Colon (tissue), 2 donors: ENCODE measurements around the gene ADAMTS17.

ENCODE experiments used
- FAIRE-seq: peaks from 2 replicates; lab custom pipeline; 2012; peaks lifted over from hg19 to GRCh38; lab: Jason Lieb, UNC
- donor health status: control.
- donor health status: control.

The ADAMTS17 gene

GRCh38 chr15:100276506-100276905 lies 65.3 kb downstream of the ADAMTS17 start:
- no peak for FAIRE-seq

DNA sequence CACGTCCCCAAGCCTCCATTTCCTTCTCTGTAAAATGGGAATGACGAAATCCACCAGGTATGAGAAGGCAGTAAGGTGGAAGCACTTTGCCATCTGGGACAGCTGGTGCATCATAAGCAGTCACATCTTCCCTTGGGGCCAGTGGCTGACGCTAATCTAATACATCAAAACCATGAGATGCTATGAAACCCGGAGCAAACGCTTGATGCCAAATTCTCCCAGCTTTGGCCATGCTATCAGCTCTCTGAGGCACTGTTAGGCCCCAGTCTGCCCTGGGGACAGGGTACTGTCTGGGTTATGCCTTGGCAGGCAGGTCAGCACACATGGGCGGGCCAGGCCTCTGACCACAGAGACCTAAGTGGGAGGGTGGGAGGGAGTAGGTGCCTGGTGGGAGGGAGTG lies 66.1 kb downstream of the ADAMTS17 start:
- FAIRE-seq = no peak

DNA sequence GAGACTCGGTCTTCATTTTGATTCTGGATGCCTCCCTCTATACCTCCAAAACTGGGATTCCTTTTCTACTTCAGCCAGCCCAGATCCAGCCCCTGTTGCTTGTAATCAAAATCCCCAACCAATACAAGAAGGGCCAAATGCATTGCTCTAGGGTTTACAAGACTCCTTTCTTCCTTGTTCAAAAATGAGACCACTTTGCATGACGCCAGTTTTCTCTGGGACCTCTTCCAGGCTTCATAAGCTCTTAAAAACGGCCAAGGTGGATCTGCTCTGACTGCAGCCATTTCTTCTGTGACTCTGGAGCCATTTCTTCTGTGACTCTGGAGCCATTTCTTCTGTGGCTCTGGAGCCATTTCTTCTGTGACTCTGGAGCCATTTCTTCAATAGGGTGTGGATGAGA lies 71.9 kb downstream of the ADAMTS17 start:
- no peak for FAIRE-seq

- FAIRE-seq = no peak
These were observed 75.6 kb downstream of the ADAMTS17 start for GRCh38 chr15:100266166-100266565.

GRCh38 chr15:100265641-100266035 lies 76.1 kb downstream of the ADAMTS17 start:
- no peak for FAIRE-seq

- FAIRE-seq = no peak
These were observed 76.7 kb downstream of the ADAMTS17 start for GRCh38 chr15:100264994-100265640.

- no peak for FAIRE-seq
These were observed 77.9 kb downstream of the ADAMTS17 start for GRCh38 chr15:100263721-100264455.

- no peak for FAIRE-seq
These were observed 78.7 kb downstream of the ADAMTS17 start for GRCh38 chr15:100263031-100263430.

- no peak for FAIRE-seq
These were observed 80.2 kb downstream of the ADAMTS17 start for GRCh38 chr15:100261302-100262240.

- FAIRE-seq = no peak
These were observed 82.5 kb downstream of the ADAMTS17 start for GRCh38 chr15:100259266-100259665.

GRCh38 chr15:100256970-100257650 lies 84.7 kb downstream of the ADAMTS17 start:
- no peak for FAIRE-seq

DNA sequence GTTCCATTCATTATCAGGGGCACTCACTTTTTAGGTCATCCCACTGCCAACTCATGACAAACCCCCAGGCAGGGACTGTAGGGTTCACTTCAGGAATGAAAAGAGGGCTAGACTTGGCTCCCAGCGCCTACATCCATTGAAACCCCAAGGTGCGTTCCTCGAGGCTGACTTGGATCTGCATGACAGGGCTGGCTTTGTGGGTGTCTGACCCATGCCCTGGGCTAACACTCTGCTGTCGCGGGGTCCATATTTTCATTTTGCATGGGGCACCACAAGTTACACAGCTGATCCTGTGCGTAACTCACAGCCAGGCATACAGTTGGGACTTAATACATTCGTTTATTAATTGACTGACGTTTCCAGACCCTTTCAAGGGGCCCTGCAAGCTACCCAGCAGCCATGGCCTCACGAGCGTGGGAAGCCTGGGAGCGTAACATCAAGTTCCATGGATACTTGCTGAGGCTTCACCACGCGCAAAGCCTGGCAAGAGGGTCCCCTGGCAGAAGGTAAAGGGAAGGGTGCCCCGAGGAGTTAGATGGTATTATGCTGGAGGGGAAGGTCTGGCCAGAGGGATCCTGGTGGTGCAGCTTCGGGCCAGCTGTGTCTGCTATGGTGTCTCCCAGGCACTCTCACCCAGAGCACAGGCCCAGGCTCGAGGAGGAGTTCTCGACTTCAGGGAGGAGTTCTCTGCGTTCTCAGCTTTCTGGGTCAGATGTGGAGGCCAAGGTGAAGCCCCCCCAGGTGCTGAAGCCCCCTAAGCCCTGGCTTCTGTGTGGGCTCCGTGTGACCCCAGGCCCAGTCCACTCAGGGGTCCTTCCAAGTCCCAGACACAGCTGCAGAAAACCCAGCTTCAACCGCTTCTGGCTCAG lies 85.4 kb downstream of the ADAMTS17 start:
- no peak for FAIRE-seq

DNA sequence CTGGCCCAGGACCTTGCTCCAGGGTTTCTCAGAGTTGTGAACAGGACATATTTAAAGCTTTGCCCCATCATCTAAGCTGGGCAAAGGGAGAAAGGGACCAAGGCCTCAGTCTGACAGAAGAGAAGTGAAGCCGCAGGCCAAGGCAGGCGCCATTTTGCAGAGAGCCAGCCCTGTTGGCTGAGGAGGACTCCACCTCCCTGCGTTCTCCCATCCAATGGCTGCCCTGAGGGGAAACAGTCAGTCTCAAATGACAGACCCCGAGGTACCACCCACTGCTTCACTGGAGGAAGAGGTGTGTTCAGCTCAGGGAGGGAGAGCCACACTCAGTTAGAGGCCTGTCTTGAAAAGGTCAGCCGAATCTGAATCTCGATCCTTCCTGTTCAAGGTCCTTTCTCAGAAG lies 86.1 kb downstream of the ADAMTS17 start:
- no peak for FAIRE-seq

DNA sequence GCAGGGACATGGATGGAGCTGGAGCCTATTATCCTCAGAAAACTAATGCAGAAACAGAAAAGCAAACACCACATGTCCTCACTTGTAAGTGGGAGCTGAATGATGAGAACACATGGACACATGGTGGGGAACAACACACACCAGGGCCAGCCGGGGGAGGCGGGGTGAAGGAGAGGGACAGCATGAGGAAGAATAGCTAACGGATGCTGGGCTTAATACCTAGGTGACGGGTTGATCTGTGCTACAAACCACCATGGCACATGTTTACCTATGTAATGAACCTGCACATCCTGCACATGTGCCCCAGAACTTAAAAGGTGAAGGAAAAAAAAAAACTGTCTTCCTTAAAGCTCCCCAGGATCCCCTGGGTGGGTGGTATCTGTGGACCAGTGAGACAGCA lies 87.1 kb downstream of the ADAMTS17 start:
- FAIRE-seq = no peak

GRCh38 chr15:100254285-100254684 lies 87.5 kb downstream of the ADAMTS17 start:
- FAIRE-seq = no peak

GRCh38 chr15:100253640-100254039 lies 88.1 kb downstream of the ADAMTS17 start:
- FAIRE-seq = no peak

DNA sequence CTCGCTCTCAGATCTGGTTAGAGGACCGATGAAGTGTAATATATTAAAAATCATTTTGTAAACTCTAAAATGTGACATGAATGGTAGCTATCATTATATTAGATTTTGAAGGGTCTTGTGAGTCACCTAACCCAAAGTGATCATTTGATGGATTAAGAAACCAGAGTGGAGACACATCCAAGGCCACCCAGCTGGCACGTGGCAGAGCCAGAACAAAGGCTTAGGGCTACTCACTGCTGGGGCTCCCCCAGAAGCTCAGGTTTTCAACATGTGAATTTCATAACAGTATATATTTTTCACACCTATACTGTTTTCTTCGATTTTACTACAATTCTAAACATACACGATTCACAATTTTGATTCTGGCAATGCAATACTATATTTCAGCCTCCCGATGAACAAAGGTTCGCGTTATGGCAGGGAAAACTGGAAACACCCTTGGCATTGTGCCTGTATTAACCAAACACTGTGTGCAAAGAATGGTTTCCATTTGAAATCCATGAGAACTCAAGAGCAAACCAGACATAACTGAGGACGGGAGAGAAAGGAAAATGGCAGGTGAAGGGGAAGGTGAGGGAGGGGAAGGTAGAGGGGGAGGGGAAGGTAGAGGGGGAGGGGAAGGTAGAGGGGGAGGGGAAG lies 88.9 kb downstream of the ADAMTS17 start:
- FAIRE-seq = no peak

GRCh38 chr15:100252359-100252758 lies 89.4 kb downstream of the ADAMTS17 start:
- no peak for FAIRE-seq

DNA sequence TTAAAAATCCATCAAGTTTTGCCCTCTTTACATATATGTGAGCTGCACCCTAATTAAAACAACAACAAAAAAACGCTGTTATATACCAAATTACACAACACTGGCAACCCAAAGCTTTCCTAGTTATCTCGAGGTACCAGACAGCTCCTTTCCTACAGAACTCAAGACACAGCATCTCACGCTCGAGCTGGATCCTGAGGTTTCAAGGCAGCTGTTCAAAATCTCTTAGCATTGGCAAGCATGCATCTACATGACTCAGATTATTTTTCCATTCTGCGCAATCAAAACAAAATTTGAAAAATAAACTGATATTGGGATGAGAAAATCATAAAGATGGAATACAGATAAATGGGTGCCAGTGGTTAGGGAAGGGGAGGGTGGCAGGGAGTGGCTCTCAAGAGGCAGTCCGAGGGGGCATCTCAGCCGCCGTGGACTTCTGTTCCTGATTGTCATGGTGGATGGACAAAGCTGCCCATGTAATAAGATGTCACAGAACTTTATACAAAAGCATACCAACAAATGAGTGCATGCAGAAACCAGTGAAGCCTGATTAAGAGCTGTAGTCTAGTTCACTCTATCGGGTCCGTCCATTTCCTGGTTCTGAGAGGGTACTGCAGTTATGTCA lies 91.5 kb downstream of the ADAMTS17 start:
- FAIRE-seq = no peak
